ENCODE data around the gene COL4A6. TPM values are rescaled to one million over a fixed set of nuclear protein-coding genes. Genes with fewer than 3 reads are reported as not detected.

Gene COL4A6
- total RNA-seq, 1 experiment from 2014 or later = 23.7 TPM

- no peaks in the 10 kb centered on the region for H3K27me3 ChIP-seq (ENCODE audit: control insufficient read depth, insufficient read depth, low read length)
- no peak overlapping the region for H3K4me3 ChIP-seq (ENCODE audit: insufficient read depth, low read depth, low read length)
- H3K36me3 ChIP-seq (replicated peaks; ENCODE audit: control insufficient read depth, insufficient read depth, low read length) = no peaks in the 10 kb centered on the region
- no peak for DNase-seq
Observed at GRCh38 chrX:108254636-108255035, 183.6 kb downstream of the COL4A6 start.

DNA sequence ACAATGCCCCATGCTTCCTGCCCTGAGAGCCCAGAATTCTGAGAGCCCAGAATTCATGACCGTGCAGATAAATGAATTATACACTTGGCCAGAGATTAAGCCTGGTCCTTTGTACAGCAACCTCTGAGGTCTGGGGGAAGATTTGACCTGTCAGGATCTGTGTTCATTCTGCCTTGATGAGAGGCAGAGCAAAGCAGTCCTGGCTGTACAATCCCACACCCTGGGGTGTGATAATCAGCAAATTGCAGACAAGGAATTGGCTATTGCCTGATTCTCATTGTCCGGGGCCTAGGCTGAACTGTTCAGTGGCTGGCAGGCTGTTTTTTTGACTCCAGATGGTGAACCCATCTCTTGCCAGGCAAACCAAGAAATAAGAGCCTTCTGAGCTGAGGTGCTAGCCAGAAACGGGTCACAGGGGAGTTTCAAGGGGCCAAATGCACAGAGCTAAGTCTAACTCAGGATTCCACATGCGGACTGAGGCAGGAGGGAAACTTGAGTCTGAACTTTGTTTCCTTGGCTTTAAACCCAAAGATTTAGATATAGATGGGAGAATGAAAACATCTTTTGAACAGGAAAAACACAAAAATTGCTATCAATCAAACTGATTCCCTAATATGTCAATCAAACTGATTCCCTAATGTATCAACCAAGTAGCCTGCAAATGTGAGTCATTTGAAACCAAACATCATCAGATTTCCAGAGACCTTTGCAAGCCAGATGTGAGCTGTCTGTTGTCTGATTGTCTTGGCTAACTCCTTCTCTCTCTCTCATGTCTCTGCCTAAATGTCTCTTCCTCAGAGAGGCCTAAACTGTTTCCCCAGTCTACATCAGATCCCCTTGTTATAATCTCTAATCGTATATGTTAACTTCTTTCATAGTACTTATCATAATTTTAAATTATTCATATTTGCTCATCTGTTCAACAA lies 187.3 kb downstream of the COL4A6 start:
- Histone ChIP-seq H3K27me3 (ENCODE audit: control insufficient read depth, insufficient read depth, low read length) (no peaks in the 10 kb centered on the region), H3K4me3 (ENCODE audit: insufficient read depth, low read depth, low read length) (no peak overlapping the region), H3K36me3 (replicated peaks; ENCODE audit: control insufficient read depth, insufficient read depth, low read length) (no peaks in the 10 kb centered on the region)
- no peak for DNase-seq

- Histone ChIP-seq H3K27me3 (ENCODE audit: control insufficient read depth, insufficient read depth, low read length) (no peaks in the 10 kb centered on the region), H3K36me3 (replicated peaks; ENCODE audit: control insufficient read depth, insufficient read depth, low read length) (no peaks in the 10 kb centered on the region), H3K4me3 (ENCODE audit: insufficient read depth, low read depth, low read length) (no peak overlapping the region)
- DNase-seq = no peak
Observed at GRCh38 chrX:108246304-108246954, 191.8 kb downstream of the COL4A6 start.

DNA sequence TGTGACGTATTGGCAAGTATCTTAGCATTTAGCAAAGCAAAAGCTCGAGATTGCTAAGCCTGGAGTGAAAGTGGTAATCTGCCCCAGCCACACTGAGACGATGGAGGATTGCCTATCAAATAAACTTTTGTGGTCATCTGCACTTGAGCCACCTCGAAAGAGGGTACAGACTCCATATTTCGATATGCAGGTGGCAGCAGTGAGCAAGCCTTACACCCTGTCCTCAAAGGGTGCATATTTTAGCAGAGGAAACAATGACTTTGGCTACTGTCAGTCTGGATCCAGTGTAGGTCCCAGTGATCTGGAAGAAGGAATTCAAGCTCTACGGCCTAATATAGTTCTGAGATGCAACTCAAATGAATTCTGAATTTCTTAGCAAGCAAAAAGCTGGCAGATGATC lies 192.8 kb downstream of the COL4A6 start:
- H3K4me3 ChIP-seq (ENCODE audit: insufficient read depth, low read depth, low read length) = no peak overlapping the region
- H3K36me3 ChIP-seq (replicated peaks; ENCODE audit: control insufficient read depth, insufficient read depth, low read length) = no peaks in the 10 kb centered on the region
- DNase-seq = peak; percentile 7
- no peaks in the 10 kb centered on the region for H3K27me3 ChIP-seq (ENCODE audit: control insufficient read depth, insufficient read depth, low read length)

DNA sequence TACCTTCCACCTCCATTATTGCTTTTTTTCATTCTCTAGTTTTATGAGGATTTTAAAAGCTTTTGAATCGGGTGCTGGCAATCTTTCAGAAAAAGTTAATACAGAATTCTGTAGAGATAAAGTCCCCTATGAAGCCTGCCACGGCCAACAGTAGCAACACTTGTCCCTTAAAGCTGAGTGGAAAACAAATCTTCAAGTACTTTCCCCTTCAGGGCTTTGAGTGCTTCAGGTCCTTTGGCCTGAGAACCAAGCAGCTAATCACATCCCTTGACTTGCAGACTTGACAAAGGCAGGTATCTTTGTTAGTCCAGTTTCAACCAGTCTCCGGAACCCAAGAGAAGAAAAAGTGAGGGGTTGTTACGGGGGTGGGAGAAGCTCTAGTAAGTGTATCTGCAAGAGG lies 202.2 kb downstream of the COL4A6 start:
- Histone ChIP-seq H3K36me3 (replicated peaks; ENCODE audit: control insufficient read depth, insufficient read depth, low read length) (no peaks in the 10 kb centered on the region), H3K4me3 (ENCODE audit: insufficient read depth, low read depth, low read length) (no peak overlapping the region), H3K27me3 (ENCODE audit: control insufficient read depth, insufficient read depth, low read length) (no peaks in the 10 kb centered on the region)
- DNase-seq = no peak

GRCh38 chrX:108230574-108230973 lies 207.6 kb downstream of the COL4A6 start:
- Histone ChIP-seq H3K4me3 (ENCODE audit: insufficient read depth, low read depth, low read length) (no peak overlapping the region), H3K27me3 (ENCODE audit: control insufficient read depth, insufficient read depth, low read length) (no peaks in the 10 kb centered on the region), H3K36me3 (replicated peaks; ENCODE audit: control insufficient read depth, insufficient read depth, low read length) (no peaks in the 10 kb centered on the region)
- no peak for DNase-seq

DNA sequence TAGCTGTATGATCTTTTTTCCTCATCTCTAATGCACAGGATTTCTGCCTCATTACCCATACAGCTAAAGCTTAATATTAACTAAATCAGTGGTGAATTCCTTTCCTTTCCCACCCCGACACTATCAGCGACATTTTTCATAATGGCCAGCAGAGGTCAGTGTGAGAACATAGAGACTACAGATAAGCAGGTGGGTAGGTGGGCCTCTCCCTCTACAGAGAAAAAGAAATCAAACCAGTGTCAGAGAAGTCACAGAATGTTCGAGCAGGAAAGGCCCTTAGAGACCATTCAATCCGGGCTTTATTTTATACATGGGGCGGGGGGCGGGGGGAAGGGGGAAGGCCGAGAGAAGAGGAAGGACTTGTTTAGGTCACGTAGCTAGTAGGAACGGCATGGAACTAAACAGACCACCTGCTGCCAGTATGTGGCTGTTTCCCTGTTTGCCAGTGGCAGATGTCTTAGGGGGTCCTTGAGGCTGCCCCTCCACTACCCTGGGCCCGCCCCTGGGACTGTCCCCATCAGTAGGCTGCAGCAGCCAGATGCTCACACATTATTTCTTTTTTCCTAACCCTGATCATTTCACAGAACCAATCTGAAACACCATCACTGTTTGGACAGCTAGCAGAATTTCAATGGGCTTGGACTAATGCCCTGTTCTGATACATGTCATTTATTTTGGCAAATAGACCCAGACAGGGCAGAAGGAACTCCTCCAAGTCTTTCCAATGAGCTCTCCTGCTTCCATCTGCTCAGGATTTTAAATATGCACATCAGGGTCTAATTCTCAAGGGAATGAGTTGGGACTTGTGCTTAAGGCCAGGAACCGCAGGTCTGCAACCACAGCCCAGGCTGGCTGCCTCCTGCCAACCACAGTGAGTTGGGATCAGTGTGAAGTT lies 213.2 kb downstream of the COL4A6 start:
- no peaks in the 10 kb centered on the region for H3K36me3 ChIP-seq (replicated peaks; ENCODE audit: control insufficient read depth, insufficient read depth, low read length)
- H3K27me3 ChIP-seq (ENCODE audit: control insufficient read depth, insufficient read depth, low read length) = no peaks in the 10 kb centered on the region
- DNase-seq = peak; percentile 49
- H3K4me3 ChIP-seq (ENCODE audit: insufficient read depth, low read depth, low read length) = no peak overlapping the region

- no peak for DNase-seq
- Histone ChIP-seq H3K4me3 (ENCODE audit: insufficient read depth, low read depth, low read length) (no peak overlapping the region), H3K36me3 (replicated peaks; ENCODE audit: control insufficient read depth, insufficient read depth, low read length) (no peaks in the 10 kb centered on the region), H3K27me3 (ENCODE audit: control insufficient read depth, insufficient read depth, low read length) (no peaks in the 10 kb centered on the region)
Observed at GRCh38 chrX:108224218-108224617, 214.0 kb downstream of the COL4A6 start.

GRCh38 chrX:108223585-108223984 lies 214.6 kb downstream of the COL4A6 start:
- no peak for DNase-seq
- Histone ChIP-seq H3K36me3 (replicated peaks; ENCODE audit: control insufficient read depth, insufficient read depth, low read length) (no peaks in the 10 kb centered on the region), H3K27me3 (ENCODE audit: control insufficient read depth, insufficient read depth, low read length) (no peaks in the 10 kb centered on the region), H3K4me3 (ENCODE audit: insufficient read depth, low read depth, low read length) (no peak overlapping the region)

DNA sequence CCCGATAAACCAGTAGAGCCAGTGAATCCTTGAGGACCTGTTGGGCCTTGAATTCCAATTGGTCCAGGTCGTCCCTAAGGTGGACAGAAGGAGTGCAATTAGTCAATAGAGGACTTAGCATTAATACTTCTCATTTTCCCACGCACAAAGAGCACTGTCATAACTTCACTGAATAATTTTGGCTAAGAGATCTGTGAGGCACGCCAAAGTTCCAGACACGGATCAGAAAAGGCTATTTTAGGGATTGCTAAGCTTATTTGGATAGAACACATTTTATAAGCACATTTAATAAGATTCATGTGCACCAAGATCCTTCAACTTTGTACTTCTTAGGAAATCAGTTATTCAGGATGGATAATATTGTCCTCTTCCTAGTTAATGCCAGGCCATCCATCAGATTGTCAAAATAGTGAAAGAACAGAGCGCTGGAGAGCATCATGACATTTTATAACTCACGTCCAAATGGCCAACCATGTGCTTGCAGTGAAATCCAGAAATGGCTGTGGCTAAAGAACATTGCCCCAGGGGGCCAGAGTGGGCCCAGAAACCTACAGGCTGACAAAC lies 216.8 kb downstream of the COL4A6 start:
- DNase-seq = no peak
- H3K27me3 ChIP-seq (ENCODE audit: control insufficient read depth, insufficient read depth, low read length) = no peaks in the 10 kb centered on the region
- H3K4me3 ChIP-seq (ENCODE audit: insufficient read depth, low read depth, low read length) = no peak overlapping the region
- H3K36me3 ChIP-seq (replicated peaks; ENCODE audit: control insufficient read depth, insufficient read depth, low read length) = no peaks in the 10 kb centered on the region

GRCh38 chrX:108219949-108220601 lies 218.1 kb downstream of the COL4A6 start:
- Histone ChIP-seq H3K36me3 (replicated peaks; ENCODE audit: control insufficient read depth, insufficient read depth, low read length) (no peaks in the 10 kb centered on the region), H3K27me3 (ENCODE audit: control insufficient read depth, insufficient read depth, low read length) (no peaks in the 10 kb centered on the region), H3K4me3 (ENCODE audit: insufficient read depth, low read depth, low read length) (no peak overlapping the region)
- DNase-seq = no peak

- no peak for DNase-seq
- H3K27me3 ChIP-seq (ENCODE audit: control insufficient read depth, insufficient read depth, low read length) = no peaks in the 10 kb centered on the region
- H3K36me3 ChIP-seq (replicated peaks; ENCODE audit: control insufficient read depth, insufficient read depth, low read length) = no peaks in the 10 kb centered on the region
- no peak overlapping the region for H3K4me3 ChIP-seq (ENCODE audit: insufficient read depth, low read depth, low read length)
Observed at GRCh38 chrX:108217876-108218275, 220.3 kb downstream of the COL4A6 start.

- no peak for DNase-seq
Observed at GRCh38 chrX:108216919-108217571, 221.2 kb downstream of the COL4A6 start.

More at GRCh38 chrX:108216919-108217571, 221.2 kb downstream of the COL4A6 start:
- H3K36me3 ChIP-seq (replicated peaks; ENCODE audit: control insufficient read depth, insufficient read depth, low read length) = no peaks in the 10 kb centered on the region
- H3K27me3 ChIP-seq (ENCODE audit: control insufficient read depth, insufficient read depth, low read length) = no peaks in the 10 kb centered on the region
- no peak overlapping the region for H3K4me3 ChIP-seq (ENCODE audit: insufficient read depth, low read depth, low read length)

All from H7 (cell line).